Measurements from ENCODE around the gene SH3RF3.

The SH3RF3 gene

GRCh38 chr2:109430329-109430636 is 301.3 kb downstream of the SH3RF3 start:
- Histone ChIP-seq H3K27ac (ENCODE audit: low read length, poor library complexity, severe bottlenecking) (no peak overlapping the region), H3K4me2 (ENCODE audit: low read length, poor library complexity, severe bottlenecking) (no peak overlapping the region), H4K8ac (ENCODE audit: low read length) (no peak overlapping the region), H3K9me3 (ENCODE audit: control insufficient read depth, low read length) (no peaks in the 10 kb centered on the region), H2AFZ (ENCODE audit: low read depth, low read length) (no peak overlapping the region), H2AK5ac (ENCODE audit: low read length, severe bottlenecking) (no peak overlapping the region), H2BK12ac (ENCODE audit: low read length in 2 of 2) (no peak overlapping the region), H2BK120ac (ENCODE audit: low read depth, low read length) (no peak overlapping the region), H3K4me3 (ENCODE audit: insufficient read depth in 1 of 2, low read depth in 1 of 2, low read length in 2 of 2) (no peak overlapping the region), H3K4me1 (ENCODE audit: control insufficient read depth, insufficient read depth, low read depth, low read length) (peaks cover 15% of the 10 kb centered on the region), H4K91ac (ENCODE audit: low read length) (no peak overlapping the region), H2BK5ac (ENCODE audit: low read depth, low read length, poor library complexity, severe bottlenecking) (no peak overlapping the region), H3K23ac (ENCODE audit: low read length in 2 of 2) (no peak overlapping the region), H3K18ac (ENCODE audit: low read depth in 1 of 2, low read length in 2 of 2) (no peak overlapping the region), H3K79me1 (replicated peaks; ENCODE audit: low read length, poor library complexity, severe bottlenecking) (no peaks in the 10 kb centered on the region), H3K14ac (ENCODE audit: low read length in 2 of 2) (no peak overlapping the region), H2BK15ac (ENCODE audit: low read depth, poor library complexity, severe bottlenecking) (no peak overlapping the region), H3K27me3 (ENCODE audit: control insufficient read depth in 1 of 2, insufficient read depth in 1 of 2, low read length in 2 of 2) (no peaks in the 10 kb centered on the region), H3K9ac (ENCODE audit: low read length) (no peak overlapping the region), H3K4ac (ENCODE audit: low read depth in 1 of 2, low read length in 2 of 2) (no peak overlapping the region), H3K36me3 (ENCODE audit: control insufficient read depth in 1 of 2, insufficient read depth in 2 of 2, low read depth in 1 of 2, low read length in 2 of 2) (peaks cover 4 to 22% of the 10 kb centered on the region in 2 experiments)
- no peak for DNase-seq
- 92% methylated on average over 5 of the region's 5 CpGs for WGBS

GRCh38 chr2:109432421-109432820 is 303.4 kb downstream of the SH3RF3 start:
- H3K4ac ChIP-seq (ENCODE audit: low read depth in 1 of 2, low read length in 2 of 2), result no peak overlapping the region
- H2AK5ac ChIP-seq (ENCODE audit: low read length, severe bottlenecking), result no peak overlapping the region
- peaks cover 10 to 25% of the 10 kb centered on the region in 2 experiments for H3K36me3 ChIP-seq (ENCODE audit: control insufficient read depth in 1 of 2, insufficient read depth in 2 of 2, low read depth in 1 of 2, low read length in 2 of 2)
- H3K9me3 ChIP-seq (ENCODE audit: control insufficient read depth, low read length), result no peaks in the 10 kb centered on the region
- H2BK12ac ChIP-seq (ENCODE audit: low read length in 2 of 2), result no peak overlapping the region
- no peak for DNase-seq
- H2BK15ac ChIP-seq (ENCODE audit: low read depth, poor library complexity, severe bottlenecking), result no peak overlapping the region
- H3K23ac ChIP-seq (ENCODE audit: low read length in 2 of 2), result no peak overlapping the region
- 95% methylated on average over 17 of the region's 17 CpGs for WGBS
- H2BK120ac ChIP-seq (ENCODE audit: low read depth, low read length), result no peak overlapping the region
- H3K18ac ChIP-seq (ENCODE audit: low read depth in 1 of 2, low read length in 2 of 2), result no peak overlapping the region
- H2BK5ac ChIP-seq (ENCODE audit: low read depth, low read length, poor library complexity, severe bottlenecking), result no peak overlapping the region
- H3K9ac ChIP-seq (ENCODE audit: low read length), result no peak overlapping the region
- H3K79me1 ChIP-seq (replicated peaks; ENCODE audit: low read length, poor library complexity, severe bottlenecking), result no peaks in the 10 kb centered on the region
- H4K8ac ChIP-seq (ENCODE audit: low read length), result no peak overlapping the region
- H3K4me3 ChIP-seq (ENCODE audit: insufficient read depth in 1 of 2, low read depth in 1 of 2, low read length in 2 of 2), result no peak overlapping the region
- no peak overlapping the region for H4K91ac ChIP-seq (ENCODE audit: low read length)
- H3K14ac ChIP-seq (ENCODE audit: low read length in 2 of 2), result no peak overlapping the region
- H2AFZ ChIP-seq (ENCODE audit: low read depth, low read length), result no peak overlapping the region
- H3K27me3 ChIP-seq (ENCODE audit: control insufficient read depth in 1 of 2, insufficient read depth in 1 of 2, low read length in 2 of 2), result no peaks in the 10 kb centered on the region
- H3K27ac ChIP-seq (ENCODE audit: low read length, poor library complexity, severe bottlenecking), result no peak overlapping the region
- H3K4me2 ChIP-seq (ENCODE audit: low read length, poor library complexity, severe bottlenecking), result no peak overlapping the region
- peaks cover 26% of the 10 kb centered on the region for H3K4me1 ChIP-seq (ENCODE audit: control insufficient read depth, insufficient read depth, low read depth, low read length)

- H2BK12ac ChIP-seq (ENCODE audit: low read length in 2 of 2), result no peak overlapping the region
- peaks cover 17 to 25% of the 10 kb centered on the region in 2 experiments for H3K36me3 ChIP-seq (ENCODE audit: control insufficient read depth in 1 of 2, insufficient read depth in 2 of 2, low read depth in 1 of 2, low read length in 2 of 2)
- H3K9ac ChIP-seq (ENCODE audit: low read length), result no peak overlapping the region
- no peak overlapping the region for H2BK5ac ChIP-seq (ENCODE audit: low read depth, low read length, poor library complexity, severe bottlenecking)
- peaks cover 24% of the 10 kb centered on the region for H3K4me1 ChIP-seq (ENCODE audit: control insufficient read depth, insufficient read depth, low read depth, low read length)
- H3K4me2 ChIP-seq (ENCODE audit: low read length, poor library complexity, severe bottlenecking), result no peak overlapping the region
- no peaks in the 10 kb centered on the region for H3K9me3 ChIP-seq (ENCODE audit: control insufficient read depth, low read length)
- no peak overlapping the region for H2AK5ac ChIP-seq (ENCODE audit: low read length, severe bottlenecking)
- H3K4me3 ChIP-seq (ENCODE audit: insufficient read depth in 1 of 2, low read depth in 1 of 2, low read length in 2 of 2), result no peak overlapping the region
- H3K4ac ChIP-seq (ENCODE audit: low read depth in 1 of 2, low read length in 2 of 2), result no peak overlapping the region
- no peaks in the 10 kb centered on the region for H3K79me1 ChIP-seq (replicated peaks; ENCODE audit: low read length, poor library complexity, severe bottlenecking)
- H3K27ac ChIP-seq (ENCODE audit: low read length, poor library complexity, severe bottlenecking), result no peak overlapping the region
- H4K8ac ChIP-seq (ENCODE audit: low read length), result no peak overlapping the region
- no peak overlapping the region for H2AFZ ChIP-seq (ENCODE audit: low read depth, low read length)
- no peak overlapping the region for H2BK120ac ChIP-seq (ENCODE audit: low read depth, low read length)
- H2BK15ac ChIP-seq (ENCODE audit: low read depth, poor library complexity, severe bottlenecking), result no peak overlapping the region
- no peak overlapping the region for H4K91ac ChIP-seq (ENCODE audit: low read length)
- DNase-seq, result no peak
- no peaks in the 10 kb centered on the region for H3K27me3 ChIP-seq (ENCODE audit: control insufficient read depth in 1 of 2, insufficient read depth in 1 of 2, low read length in 2 of 2)
- WGBS, result 94% methylated on average over 10 of the region's 10 CpGs
- H3K14ac ChIP-seq (ENCODE audit: low read length in 2 of 2), result no peak overlapping the region
- no peak overlapping the region for H3K23ac ChIP-seq (ENCODE audit: low read length in 2 of 2)
- no peak overlapping the region for H3K18ac ChIP-seq (ENCODE audit: low read depth in 1 of 2, low read length in 2 of 2)
Observed at GRCh38 chr2:109433486-109433885, 304.5 kb downstream of the SH3RF3 start.

- no peak overlapping the region for H3K4ac ChIP-seq (ENCODE audit: low read depth in 1 of 2, low read length in 2 of 2)
- peaks cover 17 to 22% of the 10 kb centered on the region in 2 experiments for H3K36me3 ChIP-seq (ENCODE audit: control insufficient read depth in 1 of 2, insufficient read depth in 2 of 2, low read depth in 1 of 2, low read length in 2 of 2)
- no peaks in the 10 kb centered on the region for H3K79me1 ChIP-seq (replicated peaks; ENCODE audit: low read length, poor library complexity, severe bottlenecking)
- H2BK5ac ChIP-seq (ENCODE audit: low read depth, low read length, poor library complexity, severe bottlenecking), result no peak overlapping the region
- no peak overlapping the region for H2AK5ac ChIP-seq (ENCODE audit: low read length, severe bottlenecking)
- H4K91ac ChIP-seq (ENCODE audit: low read length), result no peak overlapping the region
- H2BK120ac ChIP-seq (ENCODE audit: low read depth, low read length), result no peak overlapping the region
- DNase-seq, result no peak
- no peak overlapping the region for H3K4me2 ChIP-seq (ENCODE audit: low read length, poor library complexity, severe bottlenecking)
- no peak overlapping the region for H2BK12ac ChIP-seq (ENCODE audit: low read length in 2 of 2)
- no peaks in the 10 kb centered on the region for H3K27me3 ChIP-seq (ENCODE audit: control insufficient read depth in 1 of 2, insufficient read depth in 1 of 2, low read length in 2 of 2)
- H3K18ac ChIP-seq (ENCODE audit: low read depth in 1 of 2, low read length in 2 of 2), result no peak overlapping the region
- H3K14ac ChIP-seq (ENCODE audit: low read length in 2 of 2), result no peak overlapping the region
- no peak overlapping the region for H2BK15ac ChIP-seq (ENCODE audit: low read depth, poor library complexity, severe bottlenecking)
- no peak overlapping the region for H3K27ac ChIP-seq (ENCODE audit: low read length, poor library complexity, severe bottlenecking)
- WGBS, result 94% methylated on average over 10 of the region's 10 CpGs
- H3K4me1 ChIP-seq (ENCODE audit: control insufficient read depth, insufficient read depth, low read depth, low read length), result peaks cover 26% of the 10 kb centered on the region
- H3K9me3 ChIP-seq (ENCODE audit: control insufficient read depth, low read length), result no peaks in the 10 kb centered on the region
- H4K8ac ChIP-seq (ENCODE audit: low read length), result no peak overlapping the region
- H2AFZ ChIP-seq (ENCODE audit: low read depth, low read length), result no peak overlapping the region
- H3K23ac ChIP-seq (ENCODE audit: low read length in 2 of 2), result no peak overlapping the region
- H3K9ac ChIP-seq (ENCODE audit: low read length), result no peak overlapping the region
- H3K4me3 ChIP-seq (ENCODE audit: insufficient read depth in 1 of 2, low read depth in 1 of 2, low read length in 2 of 2), result no peak overlapping the region
Observed at GRCh38 chr2:109433926-109434325, 304.9 kb downstream of the SH3RF3 start.

Data from mesenchymal stem cell (in vitro differentiated cells and primary cell).